ENCODE measurements around the gene TNNI3. TPM values are rescaled to one million over a fixed set of nuclear protein-coding genes. Genes with fewer than 3 reads are reported as not detected.

TNNI3 gene
- polyA plus RNA-seq, 1 experiment = not detected

DNA sequence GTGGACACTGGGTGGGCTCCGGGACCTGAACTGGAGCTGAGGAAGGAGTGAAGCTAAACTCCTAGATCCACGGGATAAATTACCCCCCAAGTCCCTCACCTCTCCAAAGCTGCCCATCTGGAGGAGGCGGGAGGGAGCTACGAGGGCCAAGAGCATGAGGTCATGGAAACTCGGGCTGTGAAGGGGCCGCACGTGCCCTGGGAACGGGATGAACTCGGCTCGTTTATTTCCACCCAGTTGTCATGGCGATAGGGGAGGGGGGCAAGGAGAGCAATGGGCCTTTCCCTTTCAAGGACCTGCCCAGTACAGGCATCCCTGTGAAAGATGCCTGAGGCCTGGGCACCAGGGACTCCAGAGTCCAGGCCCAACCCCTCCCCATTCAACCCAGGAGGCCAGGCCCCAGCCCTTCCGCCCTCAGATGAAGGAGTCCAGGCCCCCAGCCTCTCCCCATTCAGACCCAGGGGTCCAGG is 43.9 kb downstream of the TNNI3 start:
- H3K27me3 ChIP-seq (ENCODE audit: control insufficient read depth, insufficient read depth, low read length) = no peaks in the 10 kb centered on the region
- ChIA-PET POLR2A (no interaction called here), CTCF (interaction anchor here (0.8 to 1.3 kb wide), 2 partner anchors 25 to 29 kb away, joined by 4 to 10 read pairs; no protein-coding TSS in a partner anchor)
- peaks cover 6% of the 10 kb centered on the region for H3K36me3 ChIP-seq (ENCODE audit: control insufficient read depth, insufficient read depth, low read length)
- DNase-seq (ENCODE audit: low read depth) = peak; percentile 90
- TF ChIP-seq, protein P1, sequence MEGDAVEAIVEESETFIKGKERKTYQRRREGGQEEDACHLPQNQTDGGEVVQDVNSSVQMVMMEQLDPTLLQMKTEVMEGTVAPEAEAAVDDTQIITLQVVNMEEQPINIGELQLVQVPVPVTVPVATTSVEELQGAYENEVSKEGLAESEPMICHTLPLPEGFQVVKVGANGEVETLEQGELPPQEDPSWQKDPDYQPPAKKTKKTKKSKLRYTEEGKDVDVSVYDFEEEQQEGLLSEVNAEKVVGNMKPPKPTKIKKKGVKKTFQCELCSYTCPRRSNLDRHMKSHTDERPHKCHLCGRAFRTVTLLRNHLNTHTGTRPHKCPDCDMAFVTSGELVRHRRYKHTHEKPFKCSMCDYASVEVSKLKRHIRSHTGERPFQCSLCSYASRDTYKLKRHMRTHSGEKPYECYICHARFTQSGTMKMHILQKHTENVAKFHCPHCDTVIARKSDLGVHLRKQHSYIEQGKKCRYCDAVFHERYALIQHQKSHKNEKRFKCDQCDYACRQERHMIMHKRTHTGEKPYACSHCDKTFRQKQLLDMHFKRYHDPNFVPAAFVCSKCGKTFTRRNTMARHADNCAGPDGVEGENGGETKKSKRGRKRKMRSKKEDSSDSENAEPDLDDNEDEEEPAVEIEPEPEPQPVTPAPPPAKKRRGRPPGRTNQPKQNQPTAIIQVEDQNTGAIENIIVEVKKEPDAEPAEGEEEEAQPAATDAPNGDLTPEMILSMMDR (IDR thresholded peaks at IDR 0.05; ENCODE audit: insufficient read depth, low read depth, low read length) = no peak
- no peak overlapping the region for H3K4me3 ChIP-seq (ENCODE audit: low read depth, low read length)

DNA sequence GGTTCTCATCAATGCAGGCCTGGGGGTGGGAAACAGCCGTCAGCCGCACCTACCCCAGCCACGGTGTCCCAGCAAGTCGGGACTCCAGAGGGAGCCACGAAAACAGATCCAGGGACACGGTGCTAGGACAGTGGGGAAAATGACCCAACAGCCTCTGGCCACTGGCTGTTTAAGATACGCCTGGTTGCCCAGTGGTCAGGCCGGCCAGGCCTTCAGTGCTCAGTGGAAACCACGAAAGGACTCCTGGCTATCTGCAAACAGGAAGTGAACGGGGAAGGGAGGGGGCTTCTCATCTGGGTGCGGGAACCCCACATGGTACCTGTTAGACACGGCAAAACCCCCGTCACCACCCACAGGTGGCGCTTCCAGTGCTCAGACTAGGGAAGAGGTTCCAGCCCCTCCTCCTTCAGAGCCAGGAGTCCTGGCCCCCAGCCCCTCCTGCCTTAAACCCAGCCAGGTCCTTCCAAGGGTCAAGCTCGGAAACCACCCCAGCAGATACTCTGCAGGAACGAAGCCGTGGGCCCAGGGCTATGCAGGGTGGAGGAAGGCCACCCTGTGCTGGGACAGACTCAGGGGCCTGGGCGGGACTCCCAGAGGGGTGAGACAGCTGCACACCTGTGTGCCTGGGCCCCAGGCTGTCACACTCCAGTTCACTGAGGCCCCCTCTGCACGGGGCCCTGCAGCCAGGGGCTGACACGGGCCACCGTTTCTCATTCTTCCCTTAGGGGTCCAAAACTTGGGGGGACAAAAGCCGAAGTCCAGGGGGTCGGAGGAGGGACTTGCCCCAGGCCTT is 44.6 kb downstream of the TNNI3 start:
- TF ChIP-seq, protein P1 (IDR thresholded peaks at IDR 0.05; ENCODE audit: insufficient read depth, low read depth, low read length) = 0 out of 2 replicates have a peak, but pooled peaks have one; percentile 4
- ChIA-PET CTCF (interaction anchor here (0.8 to 1.5 kb wide), 3 partner anchors 24 to 28 kb away, joined by 3 to 10 read pairs (median 4); no protein-coding TSS in a partner anchor), POLR2A (no interaction called here)
- Histone ChIP-seq H3K27me3 (ENCODE audit: control insufficient read depth, insufficient read depth, low read length) (no peaks in the 10 kb centered on the region), H3K36me3 (ENCODE audit: control insufficient read depth, insufficient read depth, low read length) (peaks cover 6% of the 10 kb centered on the region), H3K4me3 (ENCODE audit: low read depth, low read length) (no peak overlapping the region)
- DNase-seq (ENCODE audit: low read depth) = no peak

DNA sequence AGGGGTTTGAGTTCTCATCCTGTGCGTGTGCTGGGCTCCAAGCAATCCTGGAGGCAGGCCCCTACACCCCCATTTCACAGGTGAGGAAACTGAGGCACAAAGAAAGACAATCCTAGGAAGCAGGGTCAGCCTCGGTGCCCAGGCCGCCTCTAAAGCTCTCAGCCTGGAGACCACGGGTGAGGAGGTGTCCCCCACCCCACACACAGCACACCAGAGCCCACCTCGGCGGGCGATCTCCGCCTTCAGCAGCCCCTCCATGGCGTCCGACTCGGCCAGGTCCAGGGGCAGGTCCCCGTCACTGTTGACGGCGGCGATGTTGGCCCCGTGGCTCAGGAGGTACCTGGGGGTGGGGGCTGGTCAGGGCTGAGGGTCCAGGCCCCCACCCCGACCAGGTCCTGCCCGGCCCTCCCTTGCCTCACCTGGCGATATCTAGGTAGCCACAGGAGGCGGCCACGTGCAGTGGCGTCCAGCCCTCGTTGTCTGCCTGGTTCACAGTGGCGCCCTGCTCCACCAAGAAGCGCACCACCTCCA is 45.2 kb downstream of the TNNI3 start:
- no peaks in the 10 kb centered on the region for H3K27me3 ChIP-seq (ENCODE audit: control insufficient read depth, insufficient read depth, low read length)
- POLR2A ChIA-PET = no interaction called here
- TF ChIP-seq, protein P1 (IDR thresholded peaks at IDR 0.05; ENCODE audit: insufficient read depth, low read depth, low read length) = no peak
- DNase-seq (ENCODE audit: low read depth) = no peak
- H3K36me3 ChIP-seq (ENCODE audit: control insufficient read depth, insufficient read depth, low read length) = peaks cover 6% of the 10 kb centered on the region
- CTCF ChIA-PET = interaction anchor here (1.5 kb wide), 1 partner anchor 25 kb away, joined by 3 read pairs; no protein-coding TSS in a partner anchor
- H3K4me3 ChIP-seq (ENCODE audit: low read depth, low read length) = no peak overlapping the region

DNA sequence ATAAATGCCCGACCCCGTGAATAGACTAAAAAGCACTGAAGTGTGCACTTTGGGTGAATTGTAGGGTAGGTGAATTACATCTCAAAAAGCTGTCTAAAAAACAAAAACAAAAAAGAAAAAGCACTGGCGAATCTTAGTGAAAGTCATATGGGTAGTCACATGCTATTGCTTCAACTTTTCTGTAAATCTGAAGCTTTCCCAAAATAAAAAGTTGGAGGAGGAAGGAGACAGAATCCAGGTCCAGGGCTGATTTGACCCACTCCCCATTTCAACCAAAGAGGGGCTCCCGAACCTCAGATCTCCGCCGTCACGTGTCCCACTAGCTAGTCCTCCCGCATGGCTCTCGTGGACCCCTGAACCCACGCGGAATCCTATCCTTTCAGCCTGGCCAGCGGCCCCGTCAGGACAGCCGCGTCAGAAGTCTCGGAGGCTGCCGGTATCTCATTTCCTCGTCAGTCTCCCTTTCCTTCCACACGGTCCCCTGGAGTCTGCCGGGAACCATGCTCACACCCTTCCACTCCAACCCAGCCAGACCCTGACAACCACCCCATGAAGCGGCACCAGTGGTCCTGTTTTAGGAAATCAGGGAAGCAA is 46.2 kb downstream of the TNNI3 start:
- TF ChIP-seq, protein P1 (IDR thresholded peaks at IDR 0.05; ENCODE audit: insufficient read depth, low read depth, low read length) = no peak
- DNase-seq (ENCODE audit: low read depth) = no peak

More for the DNA sequence above, 46.2 kb downstream of the TNNI3 start:
- POLR2A ChIA-PET = no interaction called here
- Histone ChIP-seq H3K27me3 (ENCODE audit: control insufficient read depth, insufficient read depth, low read length) (no peaks in the 10 kb centered on the region), H3K36me3 (ENCODE audit: control insufficient read depth, insufficient read depth, low read length) (peaks cover 8% of the 10 kb centered on the region), H3K4me3 (ENCODE audit: low read depth, low read length) (no peak overlapping the region)
- CTCF ChIA-PET = interaction anchor here (0.9 to 1.5 kb wide), 2 partner anchors 23 to 24 kb away, joined by 3 to 5 read pairs; no protein-coding TSS in a partner anchor
